Suprapubic skin (tissue), 3 donors: ENCODE data around the gene DNAH2.

Experiments used
- POLR2A ChIP-seq, 2 donors: fragments of 450-650 bp; IDR thresholded peaks; one replicate each; pipeline ENCODE4 v1.6.1; 2017; ENCODE audit warnings: antibody characterized with exemption in 2 of 2, mild to moderate bottlenecking in 2 of 2, moderate library complexity in 2 of 2
- TF ChIP-seq, protein P1 (sequence below), 2 donors: fragments of 200-600 bp in 1 of 2; fragments of 450-650 bp in 1 of 2; sonication (generic) in 1 of 2; IDR thresholded peaks; one replicate each; pipeline ENCODE4 v1.5.1; 2016 to 2019; ENCODE audit warnings: antibody characterized with exemption in 2 of 2, mild to moderate bottlenecking in 1 of 2, moderate library complexity in 1 of 2

GRCh38 chr17:7706631-7707354, 10.8 kb upstream of the DNAH2 start:
- TF ChIP-seq, protein P1, sequence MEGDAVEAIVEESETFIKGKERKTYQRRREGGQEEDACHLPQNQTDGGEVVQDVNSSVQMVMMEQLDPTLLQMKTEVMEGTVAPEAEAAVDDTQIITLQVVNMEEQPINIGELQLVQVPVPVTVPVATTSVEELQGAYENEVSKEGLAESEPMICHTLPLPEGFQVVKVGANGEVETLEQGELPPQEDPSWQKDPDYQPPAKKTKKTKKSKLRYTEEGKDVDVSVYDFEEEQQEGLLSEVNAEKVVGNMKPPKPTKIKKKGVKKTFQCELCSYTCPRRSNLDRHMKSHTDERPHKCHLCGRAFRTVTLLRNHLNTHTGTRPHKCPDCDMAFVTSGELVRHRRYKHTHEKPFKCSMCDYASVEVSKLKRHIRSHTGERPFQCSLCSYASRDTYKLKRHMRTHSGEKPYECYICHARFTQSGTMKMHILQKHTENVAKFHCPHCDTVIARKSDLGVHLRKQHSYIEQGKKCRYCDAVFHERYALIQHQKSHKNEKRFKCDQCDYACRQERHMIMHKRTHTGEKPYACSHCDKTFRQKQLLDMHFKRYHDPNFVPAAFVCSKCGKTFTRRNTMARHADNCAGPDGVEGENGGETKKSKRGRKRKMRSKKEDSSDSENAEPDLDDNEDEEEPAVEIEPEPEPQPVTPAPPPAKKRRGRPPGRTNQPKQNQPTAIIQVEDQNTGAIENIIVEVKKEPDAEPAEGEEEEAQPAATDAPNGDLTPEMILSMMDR (IDR thresholded peaks at IDR 0.05): no peak
- TF ChIP-seq POLR2A (IDR thresholded peaks at IDR 0.05): no peak
